HCT116 (cell line): ENCODE data around the gene DIAPH3. TPM values are rescaled to one million over a fixed set of nuclear protein-coding genes. Genes with fewer than 3 reads are reported as not detected.

Experiments used
- ATAC-seq: fragments of 200-7000 bp; cut with Tn5 transposase; 2 replicates; pipeline ENCODE4 v1.9.1; 2020; ENCODE audit warnings: mild to moderate bottlenecking, moderate library complexity
- BruUV-seq: library from RNA; stranded (reverse); fragments of 400-500 nt; replicated peaks from 2 replicates; lab custom pipeline; 2021; lab: Mats Ljungman, UMichigan
- CTCF ChIA-PET: fragments of 300-600 bp; sonication (Branson Sonifier 250); formaldehyde crosslinking; loops from one replicate; lab custom pipeline; 2021; ENCODE audit warnings: antibody characterized with exemption; lab: Charles Lee
- POLR2A ChIA-PET: fragments of 300-600, 350-600 bp; sonication (Branson Sonifier 250); formaldehyde crosslinking; loops from one replicate; lab custom pipeline; 2021; ENCODE audit warnings: antibody characterized with exemption; lab: Charles Lee
- RAD21 ChIA-PET, 2 experiments: fragments of 300-600 bp; sonication (Branson Sonifier 250); formaldehyde crosslinking; loops; one replicate each; lab custom pipeline; 2023; ENCODE audit warnings: low total read pairs in 2 of 2; ENCODE audit not compliant: uncharacterized antibody in 2 of 2, unreplicated experiment in 2 of 2, low non-redundant PET in 1 of 2; lab: Charles Lee
- DNase-seq: peaks from one replicate; pipeline ENCODE4 v3.0.0-alpha.2; 2010; ENCODE audit warnings: low read depth, low spot score
- H2AFZ ChIP-seq: fragments of 200-600 bp; shearing (Covaris generic), sonication (generic); 2 replicates; pipeline ENCODE4 v1.6.1; 2017; ENCODE audit warnings: low read depth, mixed run types, mixed read lengths, antibody characterized with exemption, low read length; ENCODE audit not compliant: poor library complexity, severe bottlenecking
- H3K27ac ChIP-seq: 2 replicates; pipeline ENCODE4 v1.5.1; 2012; ENCODE audit warnings: low read depth, low read length
- H3K27me3 ChIP-seq: fragments of 200-600 bp; sonication (generic); 2 replicates; pipeline ENCODE4 v1.6.1; 2016; ENCODE audit warnings: mixed run types, low read length, mixed read lengths; ENCODE audit not compliant: insufficient read depth
- H3K36me3 ChIP-seq, 2 experiments: fragments of 200-500 bp in 1 of 2; fragments of 200-600 bp in 1 of 2; sonication (Bioruptor generic) in 1 of 2; sonication (generic) in 1 of 2; 2 replicates each; pipeline versions ENCODE4 v1.5.1 to v1.6.1; 2014 to 2016; ENCODE audit warnings: low read length in 2 of 2, inconsistent platforms in 1 of 2, mixed read lengths in 1 of 2, mixed run types in 1 of 2; ENCODE audit not compliant: insufficient read depth in 2 of 2, control insufficient read depth in 1 of 2
- H3K4me1 ChIP-seq, 2 experiments: fragments of 200-600 bp in 1 of 2; sonication (generic) in 1 of 2; 2 replicates each; pipeline versions ENCODE4 v1.5.1 to v1.6.1; 2012 to 2017; ENCODE audit warnings: low read length in 2 of 2, inconsistent platforms in 1 of 2, mild to moderate bottlenecking in 1 of 2, mixed read lengths in 1 of 2, mixed run types in 1 of 2, moderate library complexity in 1 of 2; ENCODE audit not compliant: insufficient read depth in 2 of 2, control insufficient read depth in 1 of 2
- H3K4me2 ChIP-seq: fragments of 200-600 bp; sonication (generic); 2 replicates; pipeline ENCODE4 v1.6.1; 2017; ENCODE audit warnings: mixed run types, low read length, mixed read lengths
- H3K4me3 ChIP-seq, 2 experiments: fragments of 200-600 bp in 1 of 2; sonication (generic) in 1 of 2; replicated peaks in 1 of 2; 2 replicates each; pipeline ENCODE4 v1.5.1; 2011 to 2016; ENCODE audit warnings: low read length in 2 of 2, control low read depth in 1 of 2, low read depth in 1 of 2, mild to moderate bottlenecking in 1 of 2, mixed read lengths in 1 of 2, mixed run types in 1 of 2
- H3K79me2 ChIP-seq: fragments of 200-600 bp; sonication (generic); 2 replicates; pipeline ENCODE4 v1.6.1; 2017; ENCODE audit warnings: mild to moderate bottlenecking, mixed run types, low read length, moderate library complexity, mixed read lengths; ENCODE audit not compliant: insufficient read depth
- H3K9ac ChIP-seq: fragments of 200-600 bp; sonication (generic); 2 replicates; pipeline ENCODE4 v1.6.1; 2016; ENCODE audit warnings: low read length, mixed read lengths
- H3K9me2 ChIP-seq: fragments of 200-600 bp; sonication (generic), shearing (Covaris generic); 2 replicates; pipeline ENCODE4 v1.6.1; 2017; ENCODE audit warnings: mixed run types, mild to moderate bottlenecking, moderate library complexity; ENCODE audit not compliant: insufficient read depth
- H3K9me3 ChIP-seq, 2 experiments: fragments of 200-500 bp in 1 of 2; fragments of 200-600 bp in 1 of 2; sonication (Bioruptor generic) in 1 of 2; sonication (generic) in 1 of 2; 2 replicates each; pipeline ENCODE4 v1.6.1; 2014 to 2017; ENCODE audit warnings: low read length in 2 of 2, mixed read lengths in 2 of 2, inconsistent platforms in 1 of 2, low read depth in 1 of 2, mild to moderate bottlenecking in 1 of 2, mixed run types in 1 of 2, moderate library complexity in 1 of 2; ENCODE audit not compliant: control insufficient read depth in 1 of 2, insufficient read depth in 1 of 2
- H4K20me1 ChIP-seq: fragments of 200-600 bp; sonication (generic), shearing (Covaris generic); 2 replicates; pipeline ENCODE4 v1.6.1; 2017; ENCODE audit warnings: mixed run types, mild to moderate bottlenecking, moderate library complexity; ENCODE audit not compliant: insufficient read depth
- ZNF274 ChIP-seq: fragments of 200-500 bp; sonication (Bioruptor generic); IDR thresholded peaks from 2 replicates; pipeline ENCODE4 v1.6.1; 2014; ENCODE audit warnings: mild to moderate bottlenecking, low read depth, low read length, inconsistent platforms
- intact Hi-C: fragments of 100-400 bp; cut with micrococcal nuclease; formaldehyde crosslinking; loops from 2 replicates; pipeline ENCODE4 v1.10.0; 2022
- total RNA-seq: library from RNA; stranded (reverse); gene quantifications from one replicate; pipeline ENCODE4 v1.2.1, GENCODE V29; 2021; ENCODE audit not compliant: unreplicated experiment
- TF ChIP-seq, protein P1 (sequence below): IDR thresholded peaks from 2 replicates; pipeline ENCODE4 v1.6.1; 2012; ENCODE audit warnings: low read depth
- TF ChIP-seq, protein P2 (sequence below): IDR thresholded peaks from 2 replicates; pipeline ENCODE4 v1.6.1; 2012
- TF ChIP-seq, protein P3 (sequence below), 3 experiments: fragments of 200-600 bp in 1 of 3; sonication (generic) in 1 of 3; IDR thresholded peaks in 2 of 3; conservative IDR thresholded peaks in 1 of 3; 2 replicates each; pipeline ENCODE4 v1.5.1; 2012 to 2017; ENCODE audit warnings: low read depth in 2 of 3, low read length in 2 of 3, antibody characterized with exemption in 1 of 3, borderline replicate concordance in 1 of 3, control low read depth in 1 of 3, mild to moderate bottlenecking in 1 of 3, mixed read lengths in 1 of 3, mixed run types in 1 of 3, moderate library complexity in 1 of 3; ENCODE audit not compliant: insufficient read depth in 1 of 3

The DIAPH3 gene
- total RNA-seq, 1 experiment from 2014 or later: 22.8 TPM

DNA sequence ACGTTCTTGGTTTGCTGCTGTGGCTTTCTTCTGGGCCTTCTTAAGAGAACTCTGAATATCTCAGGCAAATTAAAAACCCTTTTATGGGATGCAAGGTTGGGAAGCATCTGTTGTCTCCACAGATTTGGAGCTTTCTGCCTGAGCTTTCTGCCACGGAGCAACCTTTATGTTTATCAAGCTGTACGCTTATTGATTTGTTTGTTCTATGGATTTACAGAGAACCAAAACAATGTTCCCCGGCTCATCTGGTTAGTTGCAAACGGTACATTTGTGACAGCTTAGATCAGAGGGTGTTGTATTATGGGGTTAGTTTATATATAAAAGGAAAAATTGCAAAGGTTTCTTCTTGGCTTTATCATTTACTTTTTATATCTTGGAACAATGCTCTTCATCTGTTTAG lies 479.6 kb downstream of the DIAPH3 start:
- H3K4me1 ChIP-seq: no peaks in the 10 kb centered on the region
- no peak overlapping the region for H3K4me2 ChIP-seq
- intact Hi-C loops: no loop called here
- no peaks in the 10 kb centered on the region for H3K9me2 ChIP-seq
- H3K9ac ChIP-seq: no peak overlapping the region
- no peaks in the 10 kb centered on the region for H4K20me1 ChIP-seq
- H2AFZ ChIP-seq: no peak overlapping the region
- RAD21 ChIA-PET: no interaction called here
- CTCF ChIA-PET: no interaction called here
- DNase-seq: no peak
- no peaks in the 10 kb centered on the region for H3K27me3 ChIP-seq
- H3K36me3 ChIP-seq: no peaks in the 10 kb centered on the region
- no TSS peak for BruUV-seq
- no peaks in the 10 kb centered on the region for H3K79me2 ChIP-seq
- H3K9me3 ChIP-seq: no peaks in the 10 kb centered on the region
- POLR2A ChIA-PET: no interaction called here
- TF ChIP-seq, protein P1, sequence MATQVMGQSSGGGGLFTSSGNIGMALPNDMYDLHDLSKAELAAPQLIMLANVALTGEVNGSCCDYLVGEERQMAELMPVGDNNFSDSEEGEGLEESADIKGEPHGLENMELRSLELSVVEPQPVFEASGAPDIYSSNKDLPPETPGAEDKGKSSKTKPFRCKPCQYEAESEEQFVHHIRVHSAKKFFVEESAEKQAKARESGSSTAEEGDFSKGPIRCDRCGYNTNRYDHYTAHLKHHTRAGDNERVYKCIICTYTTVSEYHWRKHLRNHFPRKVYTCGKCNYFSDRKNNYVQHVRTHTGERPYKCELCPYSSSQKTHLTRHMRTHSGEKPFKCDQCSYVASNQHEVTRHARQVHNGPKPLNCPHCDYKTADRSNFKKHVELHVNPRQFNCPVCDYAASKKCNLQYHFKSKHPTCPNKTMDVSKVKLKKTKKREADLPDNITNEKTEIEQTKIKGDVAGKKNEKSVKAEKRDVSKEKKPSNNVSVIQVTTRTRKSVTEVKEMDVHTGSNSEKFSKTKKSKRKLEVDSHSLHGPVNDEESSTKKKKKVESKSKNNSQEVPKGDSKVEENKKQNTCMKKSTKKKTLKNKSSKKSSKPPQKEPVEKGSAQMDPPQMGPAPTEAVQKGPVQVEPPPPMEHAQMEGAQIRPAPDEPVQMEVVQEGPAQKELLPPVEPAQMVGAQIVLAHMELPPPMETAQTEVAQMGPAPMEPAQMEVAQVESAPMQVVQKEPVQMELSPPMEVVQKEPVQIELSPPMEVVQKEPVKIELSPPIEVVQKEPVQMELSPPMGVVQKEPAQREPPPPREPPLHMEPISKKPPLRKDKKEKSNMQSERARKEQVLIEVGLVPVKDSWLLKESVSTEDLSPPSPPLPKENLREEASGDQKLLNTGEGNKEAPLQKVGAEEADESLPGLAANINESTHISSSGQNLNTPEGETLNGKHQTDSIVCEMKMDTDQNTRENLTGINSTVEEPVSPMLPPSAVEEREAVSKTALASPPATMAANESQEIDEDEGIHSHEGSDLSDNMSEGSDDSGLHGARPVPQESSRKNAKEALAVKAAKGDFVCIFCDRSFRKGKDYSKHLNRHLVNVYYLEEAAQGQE: no peak
- TF ChIP-seq, protein P2, sequence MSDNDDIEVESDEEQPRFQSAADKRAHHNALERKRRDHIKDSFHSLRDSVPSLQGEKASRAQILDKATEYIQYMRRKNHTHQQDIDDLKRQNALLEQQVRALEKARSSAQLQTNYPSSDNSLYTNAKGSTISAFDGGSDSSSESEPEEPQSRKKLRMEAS: no peak
- TF ChIP-seq, protein P3, sequence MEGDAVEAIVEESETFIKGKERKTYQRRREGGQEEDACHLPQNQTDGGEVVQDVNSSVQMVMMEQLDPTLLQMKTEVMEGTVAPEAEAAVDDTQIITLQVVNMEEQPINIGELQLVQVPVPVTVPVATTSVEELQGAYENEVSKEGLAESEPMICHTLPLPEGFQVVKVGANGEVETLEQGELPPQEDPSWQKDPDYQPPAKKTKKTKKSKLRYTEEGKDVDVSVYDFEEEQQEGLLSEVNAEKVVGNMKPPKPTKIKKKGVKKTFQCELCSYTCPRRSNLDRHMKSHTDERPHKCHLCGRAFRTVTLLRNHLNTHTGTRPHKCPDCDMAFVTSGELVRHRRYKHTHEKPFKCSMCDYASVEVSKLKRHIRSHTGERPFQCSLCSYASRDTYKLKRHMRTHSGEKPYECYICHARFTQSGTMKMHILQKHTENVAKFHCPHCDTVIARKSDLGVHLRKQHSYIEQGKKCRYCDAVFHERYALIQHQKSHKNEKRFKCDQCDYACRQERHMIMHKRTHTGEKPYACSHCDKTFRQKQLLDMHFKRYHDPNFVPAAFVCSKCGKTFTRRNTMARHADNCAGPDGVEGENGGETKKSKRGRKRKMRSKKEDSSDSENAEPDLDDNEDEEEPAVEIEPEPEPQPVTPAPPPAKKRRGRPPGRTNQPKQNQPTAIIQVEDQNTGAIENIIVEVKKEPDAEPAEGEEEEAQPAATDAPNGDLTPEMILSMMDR (IDR thresholded peaks at IDR 0.05 in 2 of 3, conservative IDR thresholded peaks at IDR 0.05 in 1 of 3; ENCODE audit: borderline replicate concordance in 1 of 3, insufficient read depth in 1 of 3, low read depth in 2 of 3, low read length in 2 of 3): no peak
- no peak for TF ChIP-seq ZNF274
- H3K27ac ChIP-seq: no peak overlapping the region
- H3K4me3 ChIP-seq: no peak overlapping the region
- no peak for ATAC-seq
